RCC 7860 (cell line): ENCODE measurements around the gene C2CD2L.
A peak's percentile ranks its signal among the peaks of the same experiment; 100 is the strongest.
"Not testable (repeated sequence)": the region's sequence is repeated elsewhere in the genome, so short reads cannot be mapped to it uniquely, and the experiment has no call there.

Source experiments
- DNase-seq: peaks from one replicate; pipeline ENCODE4 v3.0.0-alpha.2; 2015; ENCODE audit warnings: low spot score
- FAIRE-seq: peaks from 2 replicates; lab custom pipeline; 2012; peaks lifted over from hg19 to GRCh38; lab: Jason Lieb, UNC

C2CD2L gene

DNA sequence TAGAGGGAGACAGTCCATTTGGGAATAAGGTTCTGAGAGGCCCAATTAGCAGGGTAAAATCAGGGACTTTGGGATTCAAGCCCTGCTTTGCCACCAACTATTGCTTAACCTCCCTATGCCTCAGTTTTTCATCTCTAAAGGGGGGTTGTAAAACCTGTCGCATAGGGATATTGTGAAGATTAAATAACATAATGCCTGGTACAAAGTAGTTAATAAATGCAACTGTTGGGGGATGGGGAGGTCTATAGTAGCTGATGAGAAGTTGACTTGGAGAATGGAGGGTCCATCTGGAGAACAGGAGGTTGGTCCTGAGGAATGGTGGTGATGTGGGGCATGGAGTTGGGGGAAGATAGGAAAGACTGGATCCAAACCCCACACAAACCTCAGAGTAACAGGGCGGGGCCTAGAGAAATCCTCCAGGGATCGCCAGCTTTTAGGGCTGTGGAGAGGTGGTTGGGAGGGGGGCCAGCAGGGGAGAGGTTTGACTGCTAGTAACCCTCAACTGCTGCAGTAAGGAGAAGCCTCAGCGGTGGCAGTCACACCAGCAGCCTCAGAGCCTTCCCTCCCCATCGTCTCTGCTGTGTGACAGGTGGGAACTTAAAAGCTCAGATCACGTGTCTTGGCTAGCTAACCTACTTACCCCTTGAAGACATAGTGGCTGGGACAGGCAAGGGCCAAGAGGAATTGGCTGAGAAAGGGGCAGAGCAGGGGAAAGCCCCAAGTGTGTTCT lies 40.6 kb downstream of the C2CD2L start:
- no peak for FAIRE-seq
- no peak for DNase-seq

- DNase-seq (no peak), FAIRE-seq (no peak)
These were observed 41.5 kb downstream of the C2CD2L start for GRCh38 chr11:119148720-119149017.

- FAIRE-seq (no peak), DNase-seq (no peak)
These were observed 42.1 kb downstream of the C2CD2L start, which contains the start of gene ABCG4 for GRCh38 chr11:119149018-119149785. Gene ABCG4 (plus strand): TSS chr11:119149052. CDS start chr11:119149966, 914 bp downstream.

DNA sequence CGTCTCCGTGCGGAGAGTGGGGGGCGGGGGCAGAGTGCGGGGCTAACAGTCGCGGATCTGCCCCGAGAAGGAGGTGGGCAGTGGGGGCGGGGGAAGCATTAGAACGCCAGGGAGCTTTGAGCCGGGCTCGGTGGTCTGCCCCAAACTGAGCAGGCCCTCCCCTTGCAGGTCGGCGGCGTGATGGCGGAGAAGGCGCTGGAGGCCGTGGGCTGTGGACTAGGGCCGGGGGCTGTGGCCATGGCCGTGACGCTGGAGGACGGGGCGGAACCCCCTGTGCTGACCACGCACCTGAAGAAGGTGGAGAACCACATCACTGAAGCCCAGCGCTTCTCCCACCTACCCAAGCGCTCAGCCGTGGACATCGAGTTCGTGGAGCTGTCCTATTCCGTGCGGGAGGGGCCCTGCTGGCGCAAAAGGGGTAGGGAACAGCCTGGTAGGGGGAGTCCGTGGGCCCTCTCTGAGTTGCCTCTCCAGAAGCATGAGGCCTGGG lies 42.7 kb downstream of the C2CD2L start:
- DNase-seq: no peak
- FAIRE-seq: no peak

DNA sequence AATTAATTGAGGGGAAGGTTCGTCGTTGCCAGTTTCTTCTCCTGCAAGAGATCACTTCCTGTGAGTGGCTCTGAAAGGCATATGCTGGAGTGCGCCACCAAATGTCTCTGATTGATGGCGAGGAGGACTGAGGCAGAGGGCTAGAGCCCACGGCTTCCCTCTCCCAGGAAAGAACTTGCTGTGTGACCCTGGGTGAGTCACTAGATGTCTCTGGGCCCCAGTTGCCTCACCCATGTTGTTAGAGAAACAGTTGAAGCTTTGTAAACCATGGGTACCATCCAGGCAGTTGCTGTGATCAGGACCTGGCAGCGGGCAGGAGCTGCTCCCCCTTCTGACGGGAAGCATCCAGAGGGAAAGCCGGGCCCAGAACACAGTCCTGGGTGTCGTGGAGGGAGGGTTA lies 44.9 kb downstream of the C2CD2L start:
- no peak for FAIRE-seq
- no peak for DNase-seq

DNA sequence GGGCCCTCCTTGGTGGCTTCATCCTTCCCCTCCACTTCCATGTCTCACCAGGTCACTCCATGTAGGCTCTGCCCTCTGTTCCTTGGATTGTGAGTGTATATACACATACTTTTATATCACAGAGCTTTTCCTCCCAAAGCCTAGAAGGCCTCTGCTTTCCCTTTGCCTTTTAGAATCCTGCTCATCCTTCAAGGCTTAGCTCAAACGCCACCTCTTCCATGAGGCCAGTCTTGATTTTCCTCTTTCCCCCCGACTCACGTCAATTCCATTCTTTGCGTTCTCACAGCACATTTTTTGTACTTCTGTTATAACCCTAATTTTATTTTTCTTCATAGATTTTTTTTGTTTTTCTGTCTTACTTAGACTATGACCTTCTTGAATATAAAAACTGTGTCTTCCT lies 45.5 kb downstream of the C2CD2L start:
- no peak for FAIRE-seq
- no peak for DNase-seq

GRCh38 chr11:119153049-119153818 lies 46.1 kb downstream of the C2CD2L start:
- DNase-seq (no peak), FAIRE-seq (no peak)

DNA sequence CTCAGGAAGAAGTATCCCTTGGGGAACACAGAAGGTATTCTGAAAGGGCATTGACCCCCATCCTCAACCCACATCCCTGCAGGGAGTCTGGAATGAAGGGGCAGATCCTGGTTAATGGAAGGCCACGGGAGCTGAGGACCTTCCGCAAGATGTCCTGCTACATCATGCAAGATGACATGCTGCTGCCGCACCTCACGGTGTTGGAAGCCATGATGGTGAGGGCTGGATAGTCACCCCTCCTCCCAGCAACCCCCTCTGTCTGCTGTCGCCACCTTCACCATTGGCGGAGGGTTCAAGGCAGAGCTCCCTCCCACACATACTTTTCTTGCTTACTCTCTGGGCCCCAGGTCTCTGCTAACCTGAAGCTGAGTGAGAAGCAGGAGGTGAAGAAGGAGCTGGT lies 47.0 kb downstream of the C2CD2L start:
- DNase-seq: no peak
- FAIRE-seq: no peak

GRCh38 chr11:119155733-119156492 lies 48.8 kb downstream of the C2CD2L start:
- DNase-seq (no peak), FAIRE-seq (no peak)

DNA sequence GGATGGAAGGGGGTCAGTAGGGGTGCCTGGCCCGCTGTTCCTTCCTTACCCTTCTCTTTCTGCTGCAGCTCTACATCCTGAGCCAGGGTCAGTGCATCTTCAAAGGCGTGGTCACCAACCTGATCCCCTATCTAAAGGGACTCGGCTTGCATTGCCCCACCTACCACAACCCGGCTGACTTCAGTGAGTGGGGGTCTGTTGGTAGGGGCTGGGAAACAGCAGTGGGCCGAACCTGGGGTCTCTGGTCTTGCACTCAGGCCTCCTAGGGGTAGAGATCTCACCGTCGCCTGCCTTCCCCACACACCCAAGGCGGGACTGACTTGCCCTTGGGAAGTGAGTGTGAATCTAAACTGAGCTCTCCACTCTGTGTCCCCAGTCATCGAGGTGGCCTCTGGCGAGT lies 49.4 kb downstream of the C2CD2L start:
- DNase-seq (no peak), FAIRE-seq (no peak)

GRCh38 chr11:119157063-119157462 lies 49.9 kb downstream of the C2CD2L start:
- no peak for FAIRE-seq
- DNase-seq: no peak

DNA sequence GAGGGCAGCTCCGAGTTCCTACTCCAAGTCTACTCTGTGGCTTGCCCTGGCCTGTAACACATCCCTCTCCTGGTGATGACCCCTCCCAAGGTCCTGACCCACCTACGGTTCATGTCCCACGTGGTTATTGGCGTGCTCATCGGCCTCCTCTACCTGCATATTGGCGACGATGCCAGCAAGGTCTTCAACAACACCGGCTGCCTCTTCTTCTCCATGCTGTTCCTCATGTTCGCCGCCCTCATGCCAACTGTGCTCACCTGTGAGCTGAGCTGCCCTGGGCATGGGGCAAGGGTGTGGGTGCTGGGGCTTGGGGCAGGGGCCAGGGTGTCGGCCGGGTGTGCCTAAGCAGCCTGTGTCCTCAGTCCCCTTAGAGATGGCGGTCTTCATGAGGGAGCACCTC lies 51.3 kb downstream of the C2CD2L start:
- DNase-seq: no peak
- no peak for FAIRE-seq

GRCh38 chr11:119160151-119160550 lies 53.0 kb downstream of the C2CD2L start:
- no peak for DNase-seq
- no peak for FAIRE-seq

DNA sequence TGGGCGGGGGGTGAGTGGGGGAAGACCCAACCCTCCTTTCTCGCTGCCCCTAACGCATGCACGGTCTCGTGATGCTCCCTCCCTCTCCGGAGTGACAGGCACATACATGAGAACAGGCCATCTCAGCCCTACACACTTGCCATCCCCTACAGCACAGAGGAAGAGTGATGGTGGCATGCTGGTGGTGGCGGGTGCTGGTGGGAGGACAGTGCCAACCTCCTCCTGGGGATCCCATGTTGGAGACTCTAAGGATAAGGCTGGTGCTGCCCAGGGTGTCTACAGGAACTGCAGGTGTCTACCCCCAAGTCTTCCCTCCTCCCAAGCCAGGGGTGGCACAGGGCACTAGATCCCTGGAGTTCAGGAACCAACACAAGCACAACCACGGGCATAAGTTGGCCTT lies 54.7 kb downstream of the C2CD2L start:
- FAIRE-seq (no peak), DNase-seq (no peak)

DNA sequence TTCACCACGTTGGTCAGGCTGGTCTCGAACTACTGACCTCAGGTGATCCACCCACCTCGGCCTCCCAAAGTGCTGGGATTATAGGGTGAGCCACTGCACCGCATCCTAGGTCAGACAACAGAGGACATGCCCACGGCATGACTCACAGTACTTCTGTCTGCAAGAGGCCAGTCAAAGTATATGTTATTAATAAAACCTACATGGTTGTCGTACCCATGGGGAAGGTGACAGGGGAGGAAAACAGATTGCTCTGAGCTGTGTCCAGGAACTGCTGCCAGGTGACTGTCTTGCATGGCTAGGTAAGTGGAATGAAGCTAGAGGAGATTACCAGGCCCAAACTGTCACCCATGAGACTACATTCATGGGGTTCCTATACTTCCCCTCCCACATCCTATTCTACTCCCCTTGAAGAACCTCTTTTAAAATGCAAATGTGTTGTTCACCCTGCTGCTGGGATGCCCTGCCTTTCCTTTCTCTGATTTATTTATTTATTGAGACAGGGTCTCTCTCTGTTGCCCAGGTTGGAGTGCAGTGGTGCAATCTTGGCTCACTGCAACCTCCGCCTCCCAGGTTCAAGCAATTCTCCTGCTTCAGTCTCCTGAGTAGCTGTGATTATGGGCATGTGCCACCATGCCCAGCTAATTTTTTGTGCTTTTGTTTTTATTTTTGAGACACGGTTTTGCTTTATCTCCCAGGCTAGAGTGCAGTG lies 59.4 kb downstream of the C2CD2L start:
- FAIRE-seq: peak; percentile 82
- DNase-seq: peak; percentile 99

- DNase-seq, FAIRE-seq: not testable (repeated sequence)
These were observed 59.9 kb downstream of the C2CD2L start for GRCh38 chr11:119167077-119167458.

DNA sequence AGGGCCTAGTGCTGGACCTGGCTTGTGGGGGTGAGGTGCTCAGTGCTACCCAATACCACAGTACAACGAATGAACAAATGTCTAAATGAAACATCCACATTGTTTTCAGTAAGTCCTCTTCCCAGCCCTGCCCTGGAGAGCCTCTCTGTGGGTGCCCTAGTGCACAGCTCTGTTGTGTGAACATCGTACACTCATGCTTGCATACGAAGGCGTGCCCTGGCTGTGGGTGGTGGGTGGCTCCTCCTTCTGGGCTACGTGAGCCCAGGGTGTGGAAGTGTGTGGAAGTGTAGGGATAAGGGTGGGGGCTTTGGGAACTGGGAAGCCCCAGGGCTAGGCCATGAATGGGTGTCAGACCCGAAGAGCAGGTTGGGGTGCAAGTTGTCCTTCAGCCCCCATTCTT lies 60.8 kb downstream of the C2CD2L start:
- no peak for DNase-seq
- no peak for FAIRE-seq
